ENCODE measurements around the gene JAZF1.

DNA sequence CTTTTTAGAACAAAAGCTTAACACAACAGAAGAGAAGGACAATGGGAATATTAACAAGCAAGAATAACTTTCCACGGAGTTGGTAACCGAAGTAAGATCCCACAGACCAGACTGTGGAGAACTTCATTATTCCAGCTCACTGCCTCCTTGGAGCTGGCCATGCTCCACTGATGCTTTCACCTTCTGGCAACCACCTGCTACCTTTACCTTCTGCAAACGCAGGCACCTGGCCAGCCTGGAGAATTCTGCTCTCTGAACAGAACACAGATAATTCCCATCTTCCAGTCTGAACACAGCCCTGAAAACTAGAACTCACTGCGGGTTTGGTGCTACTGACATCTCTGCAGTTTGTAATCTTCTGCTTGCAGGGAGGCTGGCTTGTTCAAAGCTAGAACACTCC, 66.5 kb downstream of the JAZF1 start:
- TF ChIP-seq POLR2A (IDR thresholded peaks at IDR 0.05; ENCODE audit: borderline replicate concordance, extremely low read depth, insufficient read depth, insufficient read length), result no peak
- no peak for TF ChIP-seq POLR2AphosphoS5 (IDR thresholded peaks at IDR 0.05; ENCODE audit: low read depth, low read length)
- TF ChIP-seq, protein P1, sequence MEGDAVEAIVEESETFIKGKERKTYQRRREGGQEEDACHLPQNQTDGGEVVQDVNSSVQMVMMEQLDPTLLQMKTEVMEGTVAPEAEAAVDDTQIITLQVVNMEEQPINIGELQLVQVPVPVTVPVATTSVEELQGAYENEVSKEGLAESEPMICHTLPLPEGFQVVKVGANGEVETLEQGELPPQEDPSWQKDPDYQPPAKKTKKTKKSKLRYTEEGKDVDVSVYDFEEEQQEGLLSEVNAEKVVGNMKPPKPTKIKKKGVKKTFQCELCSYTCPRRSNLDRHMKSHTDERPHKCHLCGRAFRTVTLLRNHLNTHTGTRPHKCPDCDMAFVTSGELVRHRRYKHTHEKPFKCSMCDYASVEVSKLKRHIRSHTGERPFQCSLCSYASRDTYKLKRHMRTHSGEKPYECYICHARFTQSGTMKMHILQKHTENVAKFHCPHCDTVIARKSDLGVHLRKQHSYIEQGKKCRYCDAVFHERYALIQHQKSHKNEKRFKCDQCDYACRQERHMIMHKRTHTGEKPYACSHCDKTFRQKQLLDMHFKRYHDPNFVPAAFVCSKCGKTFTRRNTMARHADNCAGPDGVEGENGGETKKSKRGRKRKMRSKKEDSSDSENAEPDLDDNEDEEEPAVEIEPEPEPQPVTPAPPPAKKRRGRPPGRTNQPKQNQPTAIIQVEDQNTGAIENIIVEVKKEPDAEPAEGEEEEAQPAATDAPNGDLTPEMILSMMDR (IDR thresholded peaks at IDR 0.05 in 2 of 3, conservative IDR thresholded peaks at IDR 0.05 in 1 of 3; ENCODE audit: borderline replicate concordance in 1 of 3, insufficient read depth in 1 of 3, low read depth in 2 of 3, low read length in 2 of 3), result no peak
- no peak for TF ChIP-seq EZH2 (IDR thresholded peaks at IDR 0.05)
- TF ChIP-seq SIN3A (IDR thresholded peaks at IDR 0.05; ENCODE audit: low read depth), result no peak
- TF ChIP-seq SRF (IDR thresholded peaks at IDR 0.05; ENCODE audit: low read depth), result no peak
